CD14-positive monocyte (primary cell): Measurements from ENCODE around the gene FKBP2. TPM values are rescaled to one million over a fixed set of nuclear protein-coding genes. Genes with fewer than 3 reads are reported as not detected.

Experiments used
- DNase-seq, 3 donors: peaks; one replicate each; pipeline ENCODE4 v3.0.0-alpha.2; 2011 to 2022
- H2AFZ ChIP-seq: 2 replicates; pipeline ENCODE4 v1.6.0; 2012; ENCODE audit warnings: mild to moderate bottlenecking, low read depth, low read length, inconsistent platforms; ENCODE audit not compliant: insufficient read depth, poor library complexity, severe bottlenecking
- H3K27ac ChIP-seq, 2 donors: 1 replicate in 1 of 2; 2 replicates in 1 of 2; pipeline ENCODE4 v1.5.1; 2012 to 2013; ENCODE audit warnings: low read length in 2 of 2, control low read depth in 1 of 2, inconsistent platforms in 1 of 2, low read depth in 1 of 2, mild to moderate bottlenecking in 1 of 2
- H3K27me3 ChIP-seq, 2 donors: one replicate each; pipeline versions ENCODE4 v1.6.0 to v1.6.1; 2011 to 2013; ENCODE audit warnings: low read length in 2 of 2; ENCODE audit not compliant: control insufficient read depth in 2 of 2, insufficient read depth in 2 of 2
- H3K36me3 ChIP-seq, 2 donors: replicated peaks in 1 of 2; 1 replicate in 1 of 2; 2 replicates in 1 of 2; pipeline versions ENCODE4 v1.5.1 to v1.6.1; 2012 to 2013; ENCODE audit warnings: low read length in 2 of 2, control low read depth in 1 of 2, inconsistent platforms in 1 of 2, mild to moderate bottlenecking in 1 of 2; ENCODE audit not compliant: insufficient read depth in 2 of 2, control insufficient read depth in 1 of 2
- H3K4me1 ChIP-seq, 2 donors: 1 replicate in 1 of 2; 2 replicates in 1 of 2; pipeline versions ENCODE4 v1.5.1 to v1.6.1; 2012 to 2013; ENCODE audit warnings: low read length in 2 of 2, control low read depth in 1 of 2, inconsistent platforms in 1 of 2, mild to moderate bottlenecking in 1 of 2, moderate library complexity in 1 of 2; ENCODE audit not compliant: insufficient read depth in 2 of 2, control insufficient read depth in 1 of 2
- H3K4me2 ChIP-seq: replicated peaks from 2 replicates; pipeline ENCODE3; 2012; ENCODE audit warnings: low read length, moderate library complexity, mild to moderate bottlenecking; ENCODE audit not compliant: poor library complexity, severe bottlenecking; ENCODE audit errors: extremely low read depth
- H3K4me3 ChIP-seq, 3 experiments: fragments of 200-600 bp in 1 of 3; sonication (generic) in 1 of 3; replicated peaks in 1 of 3; 1 replicate in 2 of 3; 2 replicates in 1 of 3; pipeline ENCODE4 v1.5.1; 2011 to 2013; ENCODE audit warnings: low read length in 3 of 3, mild to moderate bottlenecking in 3 of 3, control low read depth in 2 of 3, low read depth in 2 of 3, inconsistent platforms in 1 of 3, moderate library complexity in 1 of 3
- H3K79me2 ChIP-seq: 2 replicates; pipeline ENCODE4 v1.6.0; 2012; ENCODE audit warnings: mild to moderate bottlenecking, control low read depth, inconsistent platforms, low read length, moderate library complexity; ENCODE audit not compliant: insufficient read depth
- H3K9ac ChIP-seq: 2 replicates; pipeline ENCODE4 v1.6.0; 2017; ENCODE audit warnings: low read length, mild to moderate bottlenecking; ENCODE audit not compliant: insufficient read depth, poor library complexity, severe bottlenecking
- H3K9me3 ChIP-seq, 2 donors: replicated peaks in 1 of 2; 1 replicate in 1 of 2; 2 replicates in 1 of 2; pipeline versions ENCODE4 v1.5.1 to v1.6.1; 2012 to 2013; ENCODE audit warnings: low read length in 2 of 2, control low read depth in 1 of 2; ENCODE audit not compliant: control insufficient read depth in 1 of 2, insufficient read depth in 1 of 2
- H4K20me1 ChIP-seq: 2 replicates; pipeline ENCODE4 v1.6.0; 2012; ENCODE audit warnings: mild to moderate bottlenecking, low read length, control low read depth, moderate library complexity; ENCODE audit not compliant: insufficient read depth
- H3K27ac Mint-ChIP-seq, 7 donors: one replicate each; pipeline ENCODE4 v1.8.0; 2020; ENCODE audit warnings: mild to moderate bottlenecking in 7 of 7, mixed read lengths in 7 of 7, moderate library complexity in 6 of 7, inconsistent platforms in 2 of 7
- H3K27me3 Mint-ChIP-seq, 3 donors: one replicate each; pipeline ENCODE4 v1.8.0; 2021 to 2022; ENCODE audit warnings: low read depth in 3 of 3, mild to moderate bottlenecking in 3 of 3, mixed read lengths in 3 of 3, moderate library complexity in 3 of 3, inconsistent platforms in 1 of 3
- H3K36me3 Mint-ChIP-seq, 2 donors: one replicate each; pipeline ENCODE4 v1.8.0; 2020; ENCODE audit warnings: mixed read lengths in 2 of 2, inconsistent platforms in 1 of 2, mild to moderate bottlenecking in 1 of 2
- H3K4me1 Mint-ChIP-seq: one replicate; pipeline ENCODE4 v1.8.0; 2020; ENCODE audit warnings: mild to moderate bottlenecking, mixed read lengths
- H3K4me3 Mint-ChIP-seq, 2 donors: one replicate each; pipeline ENCODE4 v1.8.0; 2020; ENCODE audit warnings: mild to moderate bottlenecking in 2 of 2, mixed read lengths in 2 of 2, moderate library complexity in 1 of 2
- H3K9me3 Mint-ChIP-seq, 7 donors: one replicate each; pipeline ENCODE4 v1.8.0; 2020 to 2022; ENCODE audit warnings: mixed read lengths in 7 of 7, mild to moderate bottlenecking in 6 of 7, moderate library complexity in 6 of 7, inconsistent platforms in 2 of 7
- CTCF ChIP-seq: fragments of 200-600 bp; IDR thresholded peaks from one replicate; pipeline ENCODE4 v1.8.0; 2022; ENCODE audit warnings: antibody characterized with exemption, mild to moderate bottlenecking
- WGBS: methylation state at CpG from one replicate; pipeline ENCODE4 v1.1.5; 2013; ENCODE audit warnings: missing lambda C conversion rate; ENCODE audit not compliant: insufficient coverage; 5-methylcytosine and 5-hydroxymethylcytosine counted together
- intact Hi-C, 2 donors: fragments of 100-400 bp; cut with micrococcal nuclease; formaldehyde crosslinking; loops; one replicate each; pipeline versions ENCODE4 v1.15.0 to v1.15.1; 2023
- polyA plus RNA-seq, 3 donors: library from polyadenylated mRNA; depleted of rRNA in 1 of 3; unstranded in 2 of 3; stranded (reverse) in 1 of 3; fragments of 300-500 nt in 2 of 3; fragments of >200 nt in 1 of 3; fragmentation: Illumina TruSeq in 2 of 3; gene quantifications; 1 replicate in 2 of 3; 2 replicates in 1 of 3; pipeline ENCODE4 v1.2.3, GENCODE V29; 2012 to 2021

FKBP2 gene
- polyA plus RNA-seq, 3 donors, result 38.9 to 80.7 (median 71.1) TPM

- no peak overlapping the region for H3K4me2 ChIP-seq
- peaks cover 36% of the 10 kb centered on the region for H3K4me1 Mint-ChIP-seq
- intact Hi-C loops, result no loop called here
- H3K79me2 ChIP-seq, result peaks cover 82% of the 10 kb centered on the region
- H3K9me3 Mint-ChIP-seq, result peaks cover 0 to 1% (median 0%) of the 10 kb centered on the region in 7 donors
- no peak overlapping the region for H3K4me3 ChIP-seq
- no peak for TF ChIP-seq CTCF
- WGBS, result 96% methylated on average over 21 of the region's 24 CpGs
- no peaks in the 10 kb centered on the region for H3K9me3 ChIP-seq
- no peaks in the 10 kb centered on the region for H3K27me3 ChIP-seq
- peak in 1 of 3 donors; percentile 2 for DNase-seq
- H3K4me3 Mint-ChIP-seq, result no peak overlapping the region
- H4K20me1 ChIP-seq, result peaks cover 83% of the 10 kb centered on the region
- no peak overlapping the region for H3K9ac ChIP-seq
- peaks cover 62 to 66% of the 10 kb centered on the region in 2 donors for H3K36me3 ChIP-seq
- peak overlapping the region in 5 of 7 donors; percentile 40 to 99 (median 64) for H3K27ac Mint-ChIP-seq
- peaks cover 58 to 66% of the 10 kb centered on the region in 2 donors for H3K36me3 Mint-ChIP-seq
- no peak overlapping the region for H2AFZ ChIP-seq
- peaks cover 29 to 38% of the 10 kb centered on the region in 2 donors for H3K4me1 ChIP-seq
- peak overlapping the region in 1 of 2 donors; percentile 98 for H3K27ac ChIP-seq
- peaks cover 0 to 2% (median 0%) of the 10 kb centered on the region in 3 donors for H3K27me3 Mint-ChIP-seq
Measured at GRCh38 chr11:64210301-64211020, 30.4 kb upstream of the FKBP2 start.

- no peak overlapping the region for H3K4me3 Mint-ChIP-seq
- peaks cover 20 to 29% of the 10 kb centered on the region in 2 donors for H3K4me1 ChIP-seq
- no peak overlapping the region for H3K4me3 ChIP-seq
- peaks cover 0 to 2% (median 0%) of the 10 kb centered on the region in 3 donors for H3K27me3 Mint-ChIP-seq
- H3K4me2 ChIP-seq, result no peak overlapping the region
- peaks cover 28% of the 10 kb centered on the region for H3K4me1 Mint-ChIP-seq
- H3K9ac ChIP-seq, result no peak overlapping the region
- no peak for TF ChIP-seq CTCF
- H3K27ac Mint-ChIP-seq, result peak overlapping the region in 4 of 7 donors; percentile 57 to 74 (median 71)
- intact Hi-C loops, result no loop called here
- H3K9me3 Mint-ChIP-seq, result peaks cover 0 to under 1% (median 0%) of the 10 kb centered on the region in 7 donors
- H3K9me3 ChIP-seq, result no peaks in the 10 kb centered on the region
- peaks cover 69 to 74% of the 10 kb centered on the region in 2 donors for H3K36me3 ChIP-seq
- H3K27ac ChIP-seq, result peak overlapping the region in 1 of 2 donors; percentile 26
- no peaks in the 10 kb centered on the region for H3K27me3 ChIP-seq
- peaks cover 91% of the 10 kb centered on the region for H4K20me1 ChIP-seq
- peak in 1 of 3 donors; percentile 3 for DNase-seq
- peaks cover 65 to 74% of the 10 kb centered on the region in 2 donors for H3K36me3 Mint-ChIP-seq
- H2AFZ ChIP-seq, result no peak overlapping the region
- 93% methylated on average over 21 of the region's 30 CpGs for WGBS
- peaks cover 83% of the 10 kb centered on the region for H3K79me2 ChIP-seq
Measured at GRCh38 chr11:64211181-64211872, 29.6 kb upstream of the FKBP2 start.
